Right lobe of liver (tissue), 6 donors: Measurements from ENCODE around the gene TMEM100. TPM values are rescaled to one million over a fixed set of nuclear protein-coding genes. Genes with fewer than 3 reads are reported as not detected.

Experiments
- ATAC-seq, 4 donors: fragments of 200-7000 bp; cut with Tn5 transposase; one replicate each; pipeline ENCODE4 v1.9.1; 2020; ENCODE audit warnings: mild to moderate bottlenecking in 4 of 4, moderate library complexity in 4 of 4
- DNase-seq, 3 donors: peaks; one replicate each; pipeline ENCODE4 v3.0.0-alpha.2; 2020
- H3K27ac ChIP-seq, 3 donors: fragments of 200-600 bp; one replicate each; pipeline ENCODE4 v1.8.0; 2022
- H3K27me3 ChIP-seq, 2 donors: fragments of 200-600 bp; one replicate each; pipeline ENCODE4 v1.8.0; 2022
- H3K36me3 ChIP-seq, 4 donors: fragments of 200-600 bp; sonication (generic) in 1 of 4; one replicate each; pipeline versions ENCODE4 v1.5.1 to v1.8.0; 2017 to 2022; ENCODE audit warnings: control low read depth in 1 of 4
- H3K4me1 ChIP-seq, 4 donors: fragments of 200-600 bp; sonication (generic) in 1 of 4; one replicate each; pipeline versions ENCODE4 v1.5.1 to v1.8.0; 2017 to 2022; ENCODE audit warnings: control low read depth in 1 of 4
- H3K4me3 ChIP-seq, 3 donors: fragments of 200-600 bp; one replicate each; pipeline ENCODE4 v1.8.0; 2022
- H3K9me3 ChIP-seq, 4 donors: fragments of 200-600 bp; sonication (generic) in 1 of 4; one replicate each; pipeline versions ENCODE4 v1.5.1 to v1.8.0; 2017 to 2022; ENCODE audit warnings: control low read depth in 1 of 4
- CTCF ChIP-seq, 4 donors: fragments of 200-600 bp in 3 of 4; fragments of 450-650 bp in 1 of 4; IDR thresholded peaks; one replicate each; pipeline versions ENCODE4 v1.5.1 to v1.8.0; 2016 to 2022; ENCODE audit warnings: antibody characterized with exemption in 4 of 4, mild to moderate bottlenecking in 2 of 4
- POLR2A ChIP-seq: fragments of 450-650 bp; IDR thresholded peaks from one replicate; pipeline ENCODE4 v1.6.1; 2017; ENCODE audit warnings: antibody characterized with exemption, mild to moderate bottlenecking
- WGBS: methylation state at CpG from one replicate; pipeline ENCODE4 v1.1.6; 2018; ENCODE audit warnings: low coverage, low lambda C conversion rate; ENCODE audit not compliant: insufficient coverage; ENCODE audit errors: missing lambda C conversion rate; 5-methylcytosine and 5-hydroxymethylcytosine counted together
- intact Hi-C, 2 donors: fragments of 100-400 bp; cut with DNase I; formaldehyde crosslinking; loops; one replicate each; pipeline versions ENCODE4 v1.11.2 to v1.14.1; 2022
- total RNA-seq, 6 experiments: library from RNA; depleted of rRNA in 2 of 6; stranded (reverse); fragments of >200 nt in 2 of 6; fragmentation: NEBNext Ultra II Directional in 3 of 6; extraction: Animal tissue kit (Norgen Biotek cat#: 25700) in 3 of 6; gene quantifications; one replicate each; pipeline versions ENCODE4 v1.1.0 to v1.2.4, GENCODE V29; 2016 to 2023
- donor health status: DM: no; HTN: yes; CAD: no.
- donor health status: DM: no; HTN: no; CAD: no.
- donor health status: DM: no; HTN: no; CAD: no.
- donor health status: DM: no; HTN: yes; CAD: no.
- donor health status: DM: no; HTN: yes; CAD: no.

The TMEM100 gene
- total RNA-seq, 6 experiments from 2014 or later: 1.8 to 8.3 (median 4.5) TPM

- DNase-seq (no peak), ATAC-seq (no peak)
- peaks cover 0 to 12% (median 4%) of the 10 kb centered on the region in 4 donors for H3K4me1 ChIP-seq
- intact Hi-C loops: loop anchor here in 1 of 2 donors (10.0 kb wide), 1 partner anchor 117 kb away; no protein-coding TSS in a partner anchor
- H3K9me3 ChIP-seq: no peaks in the 10 kb centered on the region
- no peak overlapping the region for H3K27ac ChIP-seq
- WGBS: 74% methylated on average over 5 of the region's 5 CpGs
- H3K36me3 ChIP-seq: no peaks in the 10 kb centered on the region
- no peak for TF ChIP-seq CTCF (IDR thresholded peaks at IDR 0.05)
- no peak for TF ChIP-seq POLR2A
- H3K27me3 ChIP-seq: no peaks in the 10 kb centered on the region
- H3K4me3 ChIP-seq: peak overlapping the region in 1 of 3 donors; percentile 2
These were observed 488 bp downstream of the TMEM100 start for GRCh38 chr17:55722016-55722736.

GRCh38 chr17:55720919-55721836, 1.5 kb downstream of the TMEM100 start:
- no peak for DNase-seq
- Histone ChIP-seq H3K27me3 (no peaks in the 10 kb centered on the region), H3K4me3 (no peak overlapping the region), H3K36me3 (no peaks in the 10 kb centered on the region), H3K27ac (no peak overlapping the region), H3K4me1 (peaks cover 0 to 5% (median under 1%) of the 10 kb centered on the region in 4 donors), H3K9me3 (no peaks in the 10 kb centered on the region)
- TF ChIP-seq POLR2A (no peak), CTCF (IDR thresholded peaks at IDR 0.05) (no peak)
- 77% methylated on average over 3 of the region's 6 CpGs for WGBS
- no peak for ATAC-seq
- intact Hi-C loops: loop anchor here in 1 of 2 donors (10.0 kb wide), 1 partner anchor 116 kb away; no protein-coding TSS in a partner anchor

- TF ChIP-seq CTCF (IDR thresholded peaks at IDR 0.05) (peak; percentile 82 to 88 (median 85)), POLR2A (no peak)
These were observed 4.5 kb downstream of the TMEM100 start for GRCh38 chr17:55717898-55718735.

GRCh38 chr17:55717432-55717831, 5.2 kb downstream of the TMEM100 start:
- Histone ChIP-seq H3K36me3 (no peaks in the 10 kb centered on the region), H3K4me3 (no peak overlapping the region), H3K27ac (no peak overlapping the region), H3K27me3 (no peaks in the 10 kb centered on the region), H3K4me1 (peaks cover 0 to 3% (median 0%) of the 10 kb centered on the region in 4 donors), H3K9me3 (no peaks in the 10 kb centered on the region)
- TF ChIP-seq POLR2A (no peak), CTCF (IDR thresholded peaks at IDR 0.05) (no peak)
- ATAC-seq (no peak), DNase-seq (no peak)
- WGBS: 89% methylated on average over 4 of the region's 4 CpGs
- intact Hi-C loops: no loop called here

More at GRCh38 chr17:55717898-55718735, 4.5 kb downstream of the TMEM100 start:
- H3K4me3 ChIP-seq: no peak overlapping the region
- no peaks in the 10 kb centered on the region for H3K9me3 ChIP-seq
- H3K27me3 ChIP-seq: no peaks in the 10 kb centered on the region
- H3K36me3 ChIP-seq: no peaks in the 10 kb centered on the region
- peaks cover 0 to 3% (median 0%) of the 10 kb centered on the region in 4 donors for H3K4me1 ChIP-seq
- WGBS: 43% methylated on average over 11 of the region's 11 CpGs
- ATAC-seq (peak; percentile 88 to 95 (median 91)), DNase-seq (peak; percentile 71 to 83 (median 76))
- no peak overlapping the region for H3K27ac ChIP-seq
- intact Hi-C loops: no loop called here
